Kidney epithelial cell (primary cell): ENCODE results near the gene SF3A2. TPM values are rescaled to one million over a fixed set of nuclear protein-coding genes. Genes with fewer than 3 reads are reported as not detected.

Experiments
- DNase-seq: peaks from one replicate; pipeline ENCODE4 v3.0.0-alpha.2; 2010; ENCODE audit warnings: low read depth
- H3K27me3 ChIP-seq: 2 replicates; pipeline ENCODE4 v1.6.0; 2011; ENCODE audit warnings: low read length; ENCODE audit not compliant: control insufficient read depth, insufficient read depth
- H3K36me3 ChIP-seq: 2 replicates; pipeline ENCODE4 v1.5.1; 2011; ENCODE audit warnings: low read length; ENCODE audit not compliant: control insufficient read depth, insufficient read depth
- H3K4me3 ChIP-seq: 2 replicates; pipeline ENCODE4 v1.5.1; 2011; ENCODE audit warnings: low read depth, mild to moderate bottlenecking, control low read depth, low read length
- total RNA-seq: library from RNA; depleted of rRNA; stranded (reverse); fragments of >200 nt; gene quantifications from 2 replicates; pipeline ENCODE4 v1.2.3, GENCODE V29; 2015
- TF ChIP-seq, protein P1 (sequence below): IDR thresholded peaks from 2 replicates; pipeline ENCODE4 v1.5.1; 2011; ENCODE audit warnings: mild to moderate bottlenecking, moderate library complexity, low read length, control low read depth, inconsistent platforms; ENCODE audit not compliant: insufficient read depth, poor library complexity, severe bottlenecking

SF3A2 gene
- total RNA-seq, 1 donor from 2014 or later, result 72.4 TPM

DNA sequence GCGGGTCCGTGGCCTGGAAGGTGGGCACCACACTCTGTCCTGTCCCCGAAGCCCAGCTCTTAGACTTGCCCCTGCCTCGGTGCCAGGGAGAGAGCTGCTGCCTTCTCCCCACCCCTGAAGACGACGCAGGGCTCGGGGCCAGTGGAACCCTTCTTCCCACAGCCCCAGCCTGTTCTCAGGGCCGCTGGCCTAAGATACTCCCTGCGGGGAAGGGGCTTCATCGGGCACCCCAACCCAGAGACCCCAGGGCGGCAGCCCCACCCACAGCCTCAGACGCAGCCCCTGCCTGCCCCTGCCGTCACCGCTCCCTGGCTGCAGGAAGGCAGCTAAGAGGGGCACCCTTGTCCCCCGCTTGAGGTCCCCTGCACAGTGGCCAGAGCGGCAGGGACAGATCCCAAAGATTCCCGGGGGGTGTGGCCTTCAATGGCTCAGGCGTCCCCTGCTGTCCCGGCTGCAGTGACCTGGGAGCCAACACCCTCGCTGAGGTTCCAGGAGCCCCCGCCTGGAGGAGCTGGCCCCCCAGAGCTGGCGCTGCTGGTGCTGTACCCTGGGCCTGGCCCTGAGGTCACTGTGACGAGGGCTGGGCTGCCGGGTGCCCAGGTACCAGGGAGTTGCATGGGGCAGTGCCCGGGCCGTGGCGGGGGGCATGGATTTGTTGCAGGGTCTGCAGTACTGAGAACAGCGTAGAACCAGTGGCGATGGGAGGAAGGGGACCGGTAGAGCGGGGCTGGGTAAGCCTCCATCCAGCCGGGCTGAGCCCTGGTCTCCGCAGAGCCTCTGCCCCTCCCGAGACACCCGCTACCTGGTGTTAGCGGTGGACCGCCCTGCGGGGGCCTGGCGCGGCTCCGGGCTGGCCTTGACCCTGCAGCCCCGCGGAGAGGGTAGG lies 13.5 kb downstream of the SF3A2 start:
- H3K36me3 ChIP-seq, result no peaks in the 10 kb centered on the region
- DNase-seq, result no peak
- no peak overlapping the region for H3K4me3 ChIP-seq
- H3K27me3 ChIP-seq, result peaks cover 47% of the 10 kb centered on the region
- TF ChIP-seq, protein P1, sequence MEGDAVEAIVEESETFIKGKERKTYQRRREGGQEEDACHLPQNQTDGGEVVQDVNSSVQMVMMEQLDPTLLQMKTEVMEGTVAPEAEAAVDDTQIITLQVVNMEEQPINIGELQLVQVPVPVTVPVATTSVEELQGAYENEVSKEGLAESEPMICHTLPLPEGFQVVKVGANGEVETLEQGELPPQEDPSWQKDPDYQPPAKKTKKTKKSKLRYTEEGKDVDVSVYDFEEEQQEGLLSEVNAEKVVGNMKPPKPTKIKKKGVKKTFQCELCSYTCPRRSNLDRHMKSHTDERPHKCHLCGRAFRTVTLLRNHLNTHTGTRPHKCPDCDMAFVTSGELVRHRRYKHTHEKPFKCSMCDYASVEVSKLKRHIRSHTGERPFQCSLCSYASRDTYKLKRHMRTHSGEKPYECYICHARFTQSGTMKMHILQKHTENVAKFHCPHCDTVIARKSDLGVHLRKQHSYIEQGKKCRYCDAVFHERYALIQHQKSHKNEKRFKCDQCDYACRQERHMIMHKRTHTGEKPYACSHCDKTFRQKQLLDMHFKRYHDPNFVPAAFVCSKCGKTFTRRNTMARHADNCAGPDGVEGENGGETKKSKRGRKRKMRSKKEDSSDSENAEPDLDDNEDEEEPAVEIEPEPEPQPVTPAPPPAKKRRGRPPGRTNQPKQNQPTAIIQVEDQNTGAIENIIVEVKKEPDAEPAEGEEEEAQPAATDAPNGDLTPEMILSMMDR, result no peak

GRCh38 chr19:2250766-2251105 lies 14.1 kb downstream of the SF3A2 start:
- Histone ChIP-seq H3K36me3 (no peaks in the 10 kb centered on the region), H3K27me3 (peaks cover 48% of the 10 kb centered on the region), H3K4me3 (no peak overlapping the region)
- TF ChIP-seq, protein P1, result no peak
- DNase-seq, result no peak

DNA sequence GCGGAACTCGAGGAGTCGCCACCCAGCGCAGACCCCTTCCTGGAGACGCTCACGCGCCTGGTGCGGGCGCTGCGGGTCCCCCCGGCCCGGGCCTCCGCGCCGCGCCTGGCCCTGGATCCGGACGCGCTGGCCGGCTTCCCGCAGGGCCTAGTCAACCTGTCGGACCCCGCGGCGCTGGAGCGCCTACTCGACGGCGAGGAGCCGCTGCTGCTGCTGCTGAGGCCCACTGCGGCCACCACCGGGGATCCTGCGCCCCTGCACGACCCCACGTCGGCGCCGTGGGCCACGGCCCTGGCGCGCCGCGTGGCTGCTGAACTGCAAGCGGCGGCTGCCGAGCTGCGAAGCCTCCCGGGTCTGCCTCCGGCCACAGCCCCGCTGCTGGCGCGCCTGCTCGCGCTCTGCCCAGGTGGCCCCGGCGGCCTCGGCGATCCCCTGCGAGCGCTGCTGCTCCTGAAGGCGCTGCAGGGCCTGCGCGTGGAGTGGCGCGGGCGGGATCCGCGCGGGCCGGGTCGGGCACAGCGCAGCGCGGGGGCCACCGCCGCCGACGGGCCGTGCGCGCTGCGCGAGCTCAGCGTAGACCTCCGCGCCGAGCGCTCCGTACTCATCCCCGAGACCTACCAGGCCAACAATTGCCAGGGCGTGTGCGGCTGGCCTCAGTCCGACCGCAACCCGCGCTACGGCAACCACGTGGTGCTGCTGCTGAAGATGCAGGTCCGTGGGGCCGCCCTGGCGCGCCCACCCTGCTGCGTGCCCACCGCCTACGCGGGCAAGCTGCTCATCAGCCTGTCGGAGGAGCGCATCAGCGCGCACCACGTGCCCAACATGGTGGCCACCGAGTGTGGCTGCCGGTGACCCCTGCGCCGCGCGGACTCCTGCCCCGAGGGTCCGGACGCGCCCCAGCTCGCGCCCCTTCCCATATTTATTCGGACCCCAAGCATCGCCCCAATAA lies 14.8 kb downstream of the SF3A2 start:
- Histone ChIP-seq H3K4me3 (no peak overlapping the region), H3K27me3 (peaks cover 48% of the 10 kb centered on the region), H3K36me3 (no peaks in the 10 kb centered on the region)
- TF ChIP-seq, protein P1, result no peak
- DNase-seq, result no peak

GRCh38 chr19:2252055-2252796 lies 15.6 kb downstream of the SF3A2 start:
- H3K36me3 ChIP-seq, result no peaks in the 10 kb centered on the region
- no peak overlapping the region for H3K4me3 ChIP-seq
- H3K27me3 ChIP-seq, result peaks cover 48% of the 10 kb centered on the region
- no peak for DNase-seq
- TF ChIP-seq, protein P1, result no peak

- Histone ChIP-seq H3K4me3 (no peak overlapping the region), H3K36me3 (no peaks in the 10 kb centered on the region), H3K27me3 (peaks cover 48% of the 10 kb centered on the region)
- TF ChIP-seq, protein P1, result no peak
- no peak for DNase-seq
Observed at GRCh38 chr19:2252797-2253105, 16.1 kb downstream of the SF3A2 start.
